Neural crest cell (in vitro differentiated cells): Measurements from ENCODE around the gene CCDC57. TPM values are rescaled to one million over a fixed set of nuclear protein-coding genes. Genes with fewer than 3 reads are reported as not detected.

ENCODE experiments used
- DNase-seq: peaks from one replicate; pipeline ENCODE4 v3.0.0; 2021; ENCODE audit warnings: low read depth, mixed read lengths, low spot score
- H3K27ac Mint-ChIP-seq: one replicate; pipeline ENCODE4 v1.8.0; 2021; ENCODE audit warnings: mild to moderate bottlenecking, mixed read lengths; ENCODE audit not compliant: unreplicated experiment
- H3K27me3 Mint-ChIP-seq: 2 replicates; pipeline ENCODE4 v1.8.0; 2021; ENCODE audit warnings: low read depth, mild to moderate bottlenecking, mixed read lengths
- H3K36me3 Mint-ChIP-seq: 2 replicates; pipeline ENCODE4 v1.8.0; 2021; ENCODE audit warnings: low read depth, mild to moderate bottlenecking, mixed read lengths
- H3K4me1 Mint-ChIP-seq: 2 replicates; pipeline ENCODE4 v1.8.0; 2021; ENCODE audit warnings: mixed read lengths
- H3K4me3 Mint-ChIP-seq: one replicate; pipeline ENCODE4 v1.8.0; 2021; ENCODE audit warnings: mild to moderate bottlenecking, mixed read lengths
- H3K9me3 Mint-ChIP-seq: 2 replicates; pipeline ENCODE4 v1.8.0; 2021; ENCODE audit warnings: mixed read lengths
- total RNA-seq: library from RNA; stranded (reverse); gene quantifications from 2 replicates; pipeline ENCODE4 v1.2.1, GENCODE V29; 2021
- TF ChIP-seq, protein P1 (sequence below): fragments of 200-600 bp; sonication (generic); conservative IDR thresholded peaks from 2 replicates; pipeline ENCODE4 v1.5.0; 2021; ENCODE audit warnings: antibody characterized with exemption, mild to moderate bottlenecking

Gene CCDC57
- total RNA-seq, 1 donor from 2014 or later = 47.5 TPM

DNA sequence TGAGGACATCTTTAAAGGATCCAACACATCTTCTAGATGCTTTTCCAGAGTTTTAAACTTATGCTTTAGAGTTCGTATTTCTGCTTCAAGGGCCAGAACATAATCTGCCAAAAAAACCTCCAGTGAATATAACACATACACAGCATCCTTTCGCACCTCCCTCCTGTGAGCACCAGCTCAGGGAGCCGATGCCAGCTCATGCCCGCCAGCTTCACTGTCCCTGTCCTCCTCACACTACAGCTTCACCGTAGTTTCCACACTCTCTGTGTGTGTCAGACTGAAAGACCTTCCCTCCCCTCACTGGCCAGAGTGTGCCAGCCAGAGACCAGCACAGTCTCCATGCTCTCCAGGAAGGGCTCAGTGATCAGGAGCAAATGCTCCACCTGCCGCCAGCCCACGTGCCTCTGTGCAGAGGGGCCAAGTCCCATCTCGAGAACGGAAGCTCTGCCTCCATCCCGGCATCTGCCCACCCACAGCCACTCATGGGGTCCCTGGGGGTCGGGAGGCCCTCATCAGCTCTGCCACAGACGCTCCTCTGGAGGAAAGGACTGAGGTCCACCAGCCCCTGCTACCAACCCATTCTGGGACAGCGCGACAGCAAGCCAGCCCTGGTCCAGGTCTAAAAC lies 40.8 kb downstream of the CCDC57 start:
- no peak for DNase-seq
- Mint-ChIP-seq H3K27me3 (no peaks in the 10 kb centered on the region), H3K4me1 (no peaks in the 10 kb centered on the region), H3K27ac (no peak overlapping the region), H3K36me3 (peaks cover 13% of the 10 kb centered on the region), H3K9me3 (no peaks in the 10 kb centered on the region), H3K4me3 (no peak overlapping the region)
- TF ChIP-seq, protein P1, sequence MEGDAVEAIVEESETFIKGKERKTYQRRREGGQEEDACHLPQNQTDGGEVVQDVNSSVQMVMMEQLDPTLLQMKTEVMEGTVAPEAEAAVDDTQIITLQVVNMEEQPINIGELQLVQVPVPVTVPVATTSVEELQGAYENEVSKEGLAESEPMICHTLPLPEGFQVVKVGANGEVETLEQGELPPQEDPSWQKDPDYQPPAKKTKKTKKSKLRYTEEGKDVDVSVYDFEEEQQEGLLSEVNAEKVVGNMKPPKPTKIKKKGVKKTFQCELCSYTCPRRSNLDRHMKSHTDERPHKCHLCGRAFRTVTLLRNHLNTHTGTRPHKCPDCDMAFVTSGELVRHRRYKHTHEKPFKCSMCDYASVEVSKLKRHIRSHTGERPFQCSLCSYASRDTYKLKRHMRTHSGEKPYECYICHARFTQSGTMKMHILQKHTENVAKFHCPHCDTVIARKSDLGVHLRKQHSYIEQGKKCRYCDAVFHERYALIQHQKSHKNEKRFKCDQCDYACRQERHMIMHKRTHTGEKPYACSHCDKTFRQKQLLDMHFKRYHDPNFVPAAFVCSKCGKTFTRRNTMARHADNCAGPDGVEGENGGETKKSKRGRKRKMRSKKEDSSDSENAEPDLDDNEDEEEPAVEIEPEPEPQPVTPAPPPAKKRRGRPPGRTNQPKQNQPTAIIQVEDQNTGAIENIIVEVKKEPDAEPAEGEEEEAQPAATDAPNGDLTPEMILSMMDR = no peak

DNA sequence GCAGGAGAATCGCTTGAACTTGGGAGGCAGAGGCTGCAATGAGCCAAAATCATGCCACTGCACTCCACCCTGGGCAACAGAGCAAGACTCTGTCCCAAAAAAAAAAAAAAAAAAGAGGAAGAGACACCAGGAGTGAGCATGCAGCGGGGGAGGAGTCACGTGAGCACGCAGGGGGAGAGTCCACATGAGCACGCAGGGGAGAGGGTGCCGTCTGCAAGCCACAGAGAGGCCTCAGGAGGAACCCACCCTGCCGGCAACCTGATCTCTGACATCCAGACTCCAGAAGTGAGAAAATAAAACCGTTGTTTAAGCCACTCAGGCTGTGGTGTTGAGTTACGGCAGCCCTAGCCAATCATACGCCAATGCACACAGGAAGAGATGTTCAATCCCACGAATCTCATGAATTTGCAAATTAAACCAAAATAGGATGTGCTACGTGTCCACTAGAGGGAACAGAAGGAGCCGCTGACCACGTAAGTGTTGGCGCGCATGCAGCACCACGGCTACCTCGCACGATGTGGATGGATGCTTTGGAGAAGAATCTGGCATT lies 42.2 kb downstream of the CCDC57 start:
- H3K4me1 Mint-ChIP-seq = no peaks in the 10 kb centered on the region
- no peaks in the 10 kb centered on the region for H3K27me3 Mint-ChIP-seq
- H3K36me3 Mint-ChIP-seq = peaks cover 13% of the 10 kb centered on the region
- H3K27ac Mint-ChIP-seq = no peak overlapping the region
- no peak for DNase-seq
- TF ChIP-seq, protein P1 = no peak
- no peak overlapping the region for H3K4me3 Mint-ChIP-seq
- H3K9me3 Mint-ChIP-seq = no peaks in the 10 kb centered on the region

DNA sequence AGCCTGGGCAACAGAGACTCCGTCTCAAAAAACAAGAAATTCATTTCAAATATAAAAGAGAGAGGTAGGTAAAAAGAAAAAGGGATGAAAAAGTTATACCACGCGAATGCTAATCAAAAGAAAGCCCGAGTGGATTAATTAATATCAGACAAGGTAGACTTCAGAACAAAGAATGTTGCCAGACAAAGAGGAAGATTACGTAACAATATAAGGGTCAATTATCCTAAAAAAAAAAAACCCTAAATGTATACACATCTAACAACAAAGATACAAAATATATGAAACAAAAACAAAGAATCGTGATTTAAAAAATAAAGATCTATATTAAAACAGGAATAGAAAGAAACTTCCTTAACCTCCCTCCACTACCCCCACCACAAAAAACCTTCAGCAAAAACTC lies 44.1 kb downstream of the CCDC57 start:
- H3K36me3 Mint-ChIP-seq = peaks cover 16% of the 10 kb centered on the region
- no peak overlapping the region for H3K27ac Mint-ChIP-seq
- H3K9me3 Mint-ChIP-seq = no peaks in the 10 kb centered on the region
- no peaks in the 10 kb centered on the region for H3K4me1 Mint-ChIP-seq
- no peaks in the 10 kb centered on the region for H3K27me3 Mint-ChIP-seq
- TF ChIP-seq, protein P1 = no peak
- no peak for DNase-seq
- H3K4me3 Mint-ChIP-seq = no peak overlapping the region

- Mint-ChIP-seq H3K27me3 (no peaks in the 10 kb centered on the region), H3K4me3 (no peak overlapping the region), H3K9me3 (no peaks in the 10 kb centered on the region), H3K4me1 (no peaks in the 10 kb centered on the region), H3K36me3 (peaks cover 17% of the 10 kb centered on the region), H3K27ac (no peak overlapping the region)
- TF ChIP-seq, protein P1 = no peak
- DNase-seq = no peak
Observed at GRCh38 chr17:82167028-82167427, 45.6 kb downstream of the CCDC57 start.

GRCh38 chr17:82164853-82165252 lies 47.8 kb downstream of the CCDC57 start:
- Mint-ChIP-seq H3K27me3 (no peaks in the 10 kb centered on the region), H3K4me1 (no peaks in the 10 kb centered on the region), H3K9me3 (no peaks in the 10 kb centered on the region), H3K4me3 (no peak overlapping the region), H3K36me3 (peaks cover 10% of the 10 kb centered on the region), H3K27ac (no peak overlapping the region)
- no peak for DNase-seq
- TF ChIP-seq, protein P1 = no peak
